H7 (cell line): ENCODE data around the gene FBXO21. TPM values are rescaled to one million over a fixed set of nuclear protein-coding genes. Genes with fewer than 3 reads are reported as not detected.
"Not testable (repeated sequence)": the region's sequence is repeated elsewhere in the genome, so short reads cannot be mapped to it uniquely, and the experiment has no call there.

Experiments used
- DNase-seq: peaks from one replicate; pipeline ENCODE4 v3.0.0; 2012
- H3K27me3 ChIP-seq: 2 replicates; pipeline ENCODE4 v1.6.0; 2011; ENCODE audit warnings: mild to moderate bottlenecking, low read length; ENCODE audit not compliant: control insufficient read depth, insufficient read depth
- H3K36me3 ChIP-seq: replicated peaks from 2 replicates; pipeline ENCODE4 v1.5.1; 2011; ENCODE audit warnings: low read length; ENCODE audit not compliant: control insufficient read depth, insufficient read depth
- H3K4me3 ChIP-seq: 2 replicates; pipeline ENCODE4 v1.5.1; 2011; ENCODE audit warnings: low read depth, mild to moderate bottlenecking, control low read depth, low read length, moderate library complexity; ENCODE audit not compliant: insufficient read depth
- total RNA-seq: library from RNA; depleted of rRNA; stranded (reverse); fragments of >200 nt; shearing (Covaris generic); gene quantifications from 2 replicates; pipeline ENCODE4 v1.2.3, GENCODE V29; 2014

Gene FBXO21
- total RNA-seq, 1 experiment from 2014 or later: 44.1 TPM

DNA sequence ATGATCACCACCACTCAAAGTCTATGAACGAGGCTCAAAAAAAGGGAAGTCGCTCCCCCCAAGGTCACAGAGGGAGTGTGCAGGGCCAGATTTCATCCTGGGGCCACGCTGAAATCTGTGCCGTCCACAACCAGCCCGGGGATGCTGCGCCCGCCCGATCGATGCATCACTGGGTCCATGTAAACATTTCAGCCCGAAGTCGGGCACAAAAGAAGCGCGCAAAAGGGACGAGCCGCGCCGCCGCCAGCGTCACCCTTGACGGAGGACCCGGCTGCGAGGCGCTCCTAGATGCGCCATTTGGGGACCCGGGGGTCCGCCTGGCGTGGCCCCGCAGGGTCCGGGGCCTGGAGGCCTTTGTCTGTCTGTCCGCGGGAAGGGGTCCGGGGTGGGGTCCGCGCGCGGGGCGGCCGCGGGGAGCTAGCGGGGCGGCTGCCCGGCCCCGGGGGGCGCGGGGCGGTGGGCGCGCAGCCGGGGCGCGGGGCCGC lies 503 bp downstream of the FBXO21 start:
- H3K27me3 ChIP-seq: no peaks in the 10 kb centered on the region
- peak overlapping the region; percentile 97 for H3K4me3 ChIP-seq
- H3K36me3 ChIP-seq: peaks cover 9% of the 10 kb centered on the region
- DNase-seq: peak; percentile 87

DNA sequence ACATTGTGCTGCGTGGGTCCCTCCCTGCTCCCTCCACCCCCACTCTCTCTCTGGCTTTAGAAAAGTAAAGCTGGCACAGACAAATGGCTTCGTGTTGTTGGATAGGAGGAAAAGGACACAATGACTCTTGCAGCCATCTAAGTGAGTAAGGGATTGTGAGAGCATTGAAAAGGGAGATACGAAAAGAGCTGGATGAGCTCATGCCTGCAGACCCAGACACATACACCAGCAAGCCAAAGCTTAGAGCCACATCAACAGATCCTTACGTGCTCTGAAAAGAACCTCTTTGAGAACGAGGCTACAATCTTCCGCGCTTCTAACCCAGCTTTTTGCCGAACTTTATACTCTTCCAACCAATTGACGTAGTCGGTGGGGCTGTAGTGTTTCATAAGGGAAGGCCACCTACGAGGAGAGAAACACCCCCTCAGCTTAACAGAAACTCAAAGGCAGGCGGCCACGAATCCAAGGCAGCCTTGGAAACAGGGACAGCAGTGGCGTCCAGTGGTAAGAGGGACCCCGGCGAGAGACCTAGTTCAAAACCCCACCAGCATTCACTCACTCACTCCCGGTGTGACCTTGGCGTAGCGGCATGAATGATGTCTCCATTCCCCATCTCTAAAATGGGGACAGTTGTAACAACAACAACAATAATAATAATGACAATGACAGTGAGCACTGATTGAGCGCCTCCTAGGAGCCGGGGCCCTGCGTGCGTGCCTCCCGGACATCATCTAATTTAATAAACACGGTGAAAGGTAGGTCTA lies 1.1 kb downstream of the FBXO21 start:
- H3K4me3 ChIP-seq: peak overlapping the region; percentile 97
- peaks cover 12% of the 10 kb centered on the region for H3K36me3 ChIP-seq
- DNase-seq: peak; percentile 39

DNA sequence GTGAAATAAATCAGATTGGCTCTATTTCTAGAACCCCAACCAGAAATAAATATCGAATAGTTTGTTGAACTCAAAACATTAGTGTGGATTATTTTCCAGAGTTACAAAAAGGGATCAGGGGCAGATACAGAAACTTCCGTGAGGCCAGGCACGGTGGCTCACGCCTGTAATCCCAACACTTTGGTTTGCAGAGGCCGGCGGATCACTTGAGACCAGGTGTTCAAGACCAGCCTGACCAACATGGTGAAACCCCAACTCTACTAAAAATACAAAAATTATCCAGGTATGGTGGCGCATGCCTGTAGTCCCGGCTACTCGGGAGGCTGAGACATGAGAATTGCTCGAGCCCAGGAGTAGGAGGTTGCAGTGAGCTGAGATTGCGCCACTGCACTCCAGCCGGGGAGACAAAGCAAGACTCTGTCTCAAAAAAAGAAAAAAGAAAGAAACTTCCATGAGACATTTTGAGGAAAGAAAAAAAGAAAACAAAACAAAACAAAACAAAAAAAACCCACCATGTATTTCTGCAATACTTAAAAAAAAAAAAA lies 2.1 kb downstream of the FBXO21 start:
- no peak overlapping the region for H3K4me3 ChIP-seq
- DNase-seq: no peak
- H3K36me3 ChIP-seq: peaks cover 13% of the 10 kb centered on the region
- no peaks in the 10 kb centered on the region for H3K27me3 ChIP-seq

More for the DNA sequence above, 1.1 kb downstream of the FBXO21 start:
- no peaks in the 10 kb centered on the region for H3K27me3 ChIP-seq

DNA sequence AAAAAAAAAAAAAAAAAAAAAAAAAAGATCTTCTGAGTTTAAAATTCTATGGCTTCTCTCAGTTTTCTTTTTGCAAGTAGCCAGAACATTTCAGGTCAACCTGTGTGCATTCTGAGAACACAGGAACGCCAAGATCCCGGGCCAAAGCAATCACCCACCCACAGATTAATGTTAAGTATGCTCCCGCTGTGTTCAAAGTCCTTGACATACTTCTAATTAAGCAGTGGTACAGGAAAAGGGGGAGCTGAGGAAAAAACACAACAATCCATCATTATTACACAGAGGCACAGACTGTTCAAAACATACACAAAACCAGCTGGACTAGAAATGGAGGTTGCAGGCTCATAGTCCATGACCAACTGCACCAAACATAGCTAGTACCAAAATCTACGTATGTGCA lies 2.8 kb downstream of the FBXO21 start:
- H3K36me3 ChIP-seq: peaks cover 16% of the 10 kb centered on the region
- no peak overlapping the region for H3K4me3 ChIP-seq

DNA sequence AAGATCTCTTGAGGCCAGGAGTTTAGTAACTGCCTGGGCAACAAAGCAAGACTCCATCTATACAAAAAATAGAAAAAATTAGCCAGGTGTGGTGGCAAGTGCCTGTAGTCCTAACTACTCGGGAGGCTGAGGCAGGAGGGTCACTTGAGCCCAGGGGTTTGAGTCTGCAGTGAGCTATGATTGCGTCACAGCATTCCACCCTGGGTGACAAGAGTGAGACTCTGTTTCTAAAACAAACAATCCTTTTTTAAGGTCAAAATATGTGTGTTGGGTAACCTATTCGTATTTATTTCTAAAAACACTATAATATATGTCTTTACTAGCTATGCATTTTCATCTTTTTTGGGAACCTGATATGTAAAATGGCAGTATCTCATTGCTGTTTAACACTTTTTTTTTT lies 7.4 kb downstream of the FBXO21 start:
- DNase-seq: no peak
- H3K27me3 ChIP-seq: no peaks in the 10 kb centered on the region
- H3K4me3 ChIP-seq: no peak overlapping the region
- peaks cover 22% of the 10 kb centered on the region for H3K36me3 ChIP-seq

More for the DNA sequence above, 2.8 kb downstream of the FBXO21 start:
- no peak for DNase-seq
- no peaks in the 10 kb centered on the region for H3K27me3 ChIP-seq

DNA sequence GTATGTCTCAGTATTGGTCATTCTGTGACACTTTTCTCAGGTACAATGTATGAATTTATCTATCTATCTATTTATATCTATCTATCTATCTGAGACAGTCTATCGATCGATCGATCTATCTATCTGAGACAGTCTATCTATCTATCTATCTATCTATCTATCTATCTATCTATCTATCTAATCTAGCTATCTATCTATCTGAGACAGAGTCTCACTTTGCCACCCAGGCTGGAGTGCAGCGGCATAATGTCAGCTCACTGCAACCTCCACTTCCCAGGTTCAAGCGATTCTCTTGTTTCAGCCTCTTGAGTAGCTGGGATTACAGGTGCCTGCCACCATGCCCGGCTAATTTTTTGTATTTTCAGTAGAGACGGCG lies 8.8 kb downstream of the FBXO21 start:
- not testable (repeated sequence) for DNase-seq, H3K4me3 ChIP-seq, H3K27me3 ChIP-seq
- H3K36me3 ChIP-seq: peaks cover 22% of the 10 kb centered on the region

DNA sequence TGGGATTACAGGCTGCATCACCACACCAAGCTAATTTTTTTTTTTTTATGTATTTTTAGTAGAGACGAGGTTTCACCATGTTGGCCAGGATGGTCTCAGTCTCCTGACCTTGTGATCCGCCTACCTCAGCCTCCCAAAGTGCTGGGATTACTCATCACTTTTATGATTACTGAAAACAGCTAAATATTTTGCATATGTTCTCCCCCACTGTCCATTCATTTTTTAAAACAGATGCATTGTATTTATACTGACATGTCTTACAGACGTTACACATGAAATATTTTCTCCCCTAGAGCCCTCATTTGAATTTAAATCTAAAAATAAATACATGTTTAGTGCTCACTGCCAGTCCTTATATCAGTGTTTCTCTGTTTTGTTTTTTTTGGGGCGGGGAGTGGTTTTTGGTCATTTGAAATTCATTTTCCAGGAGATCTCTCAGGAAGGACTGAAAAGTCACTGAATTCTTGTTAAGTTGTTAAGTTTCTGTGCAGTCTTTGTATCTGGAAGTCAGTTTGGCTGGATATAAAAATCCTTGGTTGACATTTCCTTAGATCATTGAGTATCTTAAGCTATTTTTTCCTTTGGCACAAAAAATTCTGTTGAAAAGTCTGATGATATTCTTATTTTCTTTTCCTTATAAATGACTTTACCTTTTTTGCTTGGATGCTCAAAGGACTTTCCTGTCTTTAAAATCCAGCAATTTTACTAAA lies 9.4 kb downstream of the FBXO21 start:
- no peaks in the 10 kb centered on the region for H3K27me3 ChIP-seq
- no peak overlapping the region for H3K4me3 ChIP-seq
- H3K36me3 ChIP-seq: peaks cover 24% of the 10 kb centered on the region
- DNase-seq: no peak

DNA sequence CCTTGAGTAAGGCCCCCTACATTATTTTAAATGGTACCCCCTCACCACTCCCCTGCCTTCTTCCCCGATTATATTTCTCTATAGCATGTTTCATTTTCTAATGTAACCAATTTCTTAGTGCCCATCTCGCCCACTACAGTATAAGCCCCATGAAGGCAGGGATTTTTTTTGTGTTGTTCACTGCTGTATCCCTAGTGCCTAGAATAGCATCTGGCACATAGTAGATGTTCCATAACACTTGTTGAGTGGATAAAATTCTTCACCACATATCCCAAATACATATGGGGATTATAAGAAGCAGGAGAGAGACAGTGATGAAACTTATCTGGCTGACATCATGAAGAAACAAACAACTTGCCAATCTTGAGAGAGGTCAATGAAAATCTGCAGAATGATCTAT lies 11.5 kb downstream of the FBXO21 start:
- no peaks in the 10 kb centered on the region for H3K27me3 ChIP-seq
- H3K36me3 ChIP-seq: peaks cover 31% of the 10 kb centered on the region
- DNase-seq: no peak
- H3K4me3 ChIP-seq: no peak overlapping the region

DNA sequence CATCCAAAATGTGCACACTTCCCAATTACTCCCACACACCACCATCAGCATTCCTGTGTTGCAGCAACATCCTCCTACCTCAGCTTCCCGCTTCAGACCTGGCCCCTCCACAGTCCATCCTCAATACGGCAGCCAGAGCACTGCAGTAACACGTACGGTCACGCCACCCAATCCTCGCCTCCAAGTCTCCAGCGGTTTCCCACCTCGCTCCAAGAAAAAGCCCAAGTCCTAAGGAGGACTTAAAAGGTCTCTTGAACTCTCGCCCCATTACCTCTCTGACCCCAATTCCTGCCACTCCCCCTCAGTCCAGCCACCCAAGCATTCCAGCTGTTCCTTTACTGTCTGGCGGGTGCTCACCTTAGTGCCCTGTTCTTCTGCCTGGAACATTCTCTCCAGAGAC lies 12.0 kb downstream of the FBXO21 start:
- Histone ChIP-seq H3K4me3 (no peak overlapping the region), H3K27me3 (no peaks in the 10 kb centered on the region), H3K36me3 (peaks cover 31% of the 10 kb centered on the region)
- no peak for DNase-seq

DNA sequence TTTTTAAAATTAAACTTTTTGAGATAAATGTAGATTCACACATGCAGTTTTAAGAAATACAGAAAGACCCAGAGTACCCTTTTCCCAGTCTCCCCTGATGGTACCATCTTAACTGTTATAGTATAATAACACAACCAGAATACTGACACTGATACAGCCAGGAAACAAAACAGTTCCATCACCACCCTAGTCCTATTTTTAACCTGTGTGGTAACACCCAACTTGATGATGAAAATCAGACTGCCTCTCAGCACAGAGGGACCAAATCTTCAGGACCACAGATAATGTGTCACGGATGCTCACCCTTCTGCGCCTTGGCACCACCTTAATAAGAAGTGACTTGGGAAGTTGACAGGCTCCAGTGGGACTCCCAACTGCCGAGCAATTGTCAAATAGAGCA lies 18.1 kb downstream of the FBXO21 start:
- DNase-seq: no peak
- peaks cover 34% of the 10 kb centered on the region for H3K36me3 ChIP-seq
- H3K4me3 ChIP-seq: no peak overlapping the region
- no peaks in the 10 kb centered on the region for H3K27me3 ChIP-seq

DNA sequence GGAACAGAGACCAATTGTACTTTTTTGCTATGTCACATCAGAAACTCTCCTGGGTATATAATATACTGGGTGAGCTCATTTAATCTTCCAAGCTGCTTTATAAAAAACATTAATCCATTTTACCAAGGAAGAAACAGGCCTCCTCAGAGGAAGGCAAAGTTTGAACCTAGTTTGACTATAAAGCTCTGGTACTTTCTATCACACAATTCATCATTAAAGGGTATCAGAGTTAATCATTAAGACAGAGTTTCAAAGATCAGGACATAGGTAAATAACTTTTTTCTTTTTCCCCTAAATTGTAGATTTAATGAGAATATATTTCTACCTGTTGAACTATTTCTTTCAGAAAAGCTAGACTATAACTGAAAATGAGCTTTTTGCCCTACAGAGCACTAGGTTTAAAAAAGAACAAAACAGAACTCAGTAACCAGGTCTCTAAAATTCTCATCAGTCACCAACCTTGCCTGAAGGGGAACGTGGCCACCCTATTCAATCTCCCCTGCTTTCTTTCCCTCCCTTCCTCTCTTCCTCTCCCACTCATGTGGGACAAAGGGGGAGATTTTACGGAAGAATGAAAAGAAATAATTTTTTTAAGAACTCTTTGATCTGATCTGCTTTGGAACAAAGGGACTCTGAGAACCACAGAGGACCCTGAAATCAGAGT lies 18.6 kb downstream of the FBXO21 start:
- no peak for DNase-seq
- Histone ChIP-seq H3K27me3 (no peaks in the 10 kb centered on the region), H3K4me3 (no peak overlapping the region), H3K36me3 (peaks cover 36% of the 10 kb centered on the region)

DNA sequence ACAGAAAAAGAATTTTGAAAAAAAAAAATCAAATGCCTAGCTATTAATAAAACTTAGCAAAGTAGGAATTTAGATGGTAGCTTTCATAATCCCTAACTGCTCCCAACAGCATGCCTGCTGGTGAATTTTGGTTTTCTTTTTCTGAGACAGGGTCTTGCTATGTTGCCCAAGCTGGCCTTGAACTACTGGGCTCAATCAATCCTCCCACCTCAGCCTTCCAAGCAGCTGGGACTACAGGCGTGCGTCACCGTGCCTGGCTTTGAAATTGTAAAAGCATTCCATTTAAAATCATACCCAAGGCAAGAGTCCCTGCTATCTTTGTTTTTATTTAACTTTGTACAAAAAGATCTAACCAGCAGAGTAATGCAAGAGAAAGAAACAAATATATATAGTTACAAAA lies 20.7 kb downstream of the FBXO21 start:
- DNase-seq: no peak
- H3K27me3 ChIP-seq: no peaks in the 10 kb centered on the region
- H3K36me3 ChIP-seq: peaks cover 40% of the 10 kb centered on the region
- no peak overlapping the region for H3K4me3 ChIP-seq

DNA sequence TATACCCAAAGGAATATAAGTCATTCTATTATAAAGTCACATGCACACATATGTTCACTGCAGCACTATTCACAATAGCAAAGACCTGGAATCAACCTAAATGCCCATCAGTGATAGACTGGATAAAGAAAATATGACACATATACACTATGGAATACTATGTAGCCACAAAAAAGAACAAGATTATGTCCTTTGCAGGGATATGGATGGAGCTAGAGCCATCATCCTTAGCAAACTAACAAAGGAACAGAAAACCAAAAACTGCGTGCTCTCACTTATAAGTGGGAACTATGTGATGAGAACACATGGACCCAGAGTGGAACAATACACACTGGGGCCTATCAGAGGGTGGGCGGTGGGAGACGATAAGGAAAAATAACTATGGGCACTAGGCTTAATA lies 21.3 kb downstream of the FBXO21 start:
- H3K27me3 ChIP-seq: no peaks in the 10 kb centered on the region
- peaks cover 36% of the 10 kb centered on the region for H3K36me3 ChIP-seq
- H3K4me3 ChIP-seq: no peak overlapping the region
- DNase-seq: no peak

DNA sequence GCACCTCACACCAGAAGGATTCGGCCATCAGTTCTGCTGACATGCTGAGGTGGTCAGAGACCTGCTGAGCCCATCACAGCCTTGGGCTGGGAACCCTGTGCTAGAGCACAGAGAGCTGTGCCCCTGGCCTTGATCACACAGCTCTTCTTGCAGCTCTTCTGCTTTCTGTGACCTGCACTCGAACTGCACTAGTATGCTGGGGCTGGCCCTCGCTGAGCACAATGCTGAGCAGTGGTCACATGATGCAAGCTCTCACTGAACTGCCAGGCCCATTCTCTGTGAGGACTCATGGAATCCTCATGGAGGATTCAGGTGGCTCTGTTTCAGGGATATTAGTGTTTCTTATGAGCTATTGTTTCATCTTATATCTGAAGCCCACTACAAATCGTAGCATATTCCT lies 22.5 kb downstream of the FBXO21 start:
- Histone ChIP-seq H3K36me3 (peaks cover 36% of the 10 kb centered on the region), H3K4me3 (no peak overlapping the region), H3K27me3 (no peaks in the 10 kb centered on the region)
- DNase-seq: no peak
